Measurements from ENCODE around the gene CDK2.

DNA sequence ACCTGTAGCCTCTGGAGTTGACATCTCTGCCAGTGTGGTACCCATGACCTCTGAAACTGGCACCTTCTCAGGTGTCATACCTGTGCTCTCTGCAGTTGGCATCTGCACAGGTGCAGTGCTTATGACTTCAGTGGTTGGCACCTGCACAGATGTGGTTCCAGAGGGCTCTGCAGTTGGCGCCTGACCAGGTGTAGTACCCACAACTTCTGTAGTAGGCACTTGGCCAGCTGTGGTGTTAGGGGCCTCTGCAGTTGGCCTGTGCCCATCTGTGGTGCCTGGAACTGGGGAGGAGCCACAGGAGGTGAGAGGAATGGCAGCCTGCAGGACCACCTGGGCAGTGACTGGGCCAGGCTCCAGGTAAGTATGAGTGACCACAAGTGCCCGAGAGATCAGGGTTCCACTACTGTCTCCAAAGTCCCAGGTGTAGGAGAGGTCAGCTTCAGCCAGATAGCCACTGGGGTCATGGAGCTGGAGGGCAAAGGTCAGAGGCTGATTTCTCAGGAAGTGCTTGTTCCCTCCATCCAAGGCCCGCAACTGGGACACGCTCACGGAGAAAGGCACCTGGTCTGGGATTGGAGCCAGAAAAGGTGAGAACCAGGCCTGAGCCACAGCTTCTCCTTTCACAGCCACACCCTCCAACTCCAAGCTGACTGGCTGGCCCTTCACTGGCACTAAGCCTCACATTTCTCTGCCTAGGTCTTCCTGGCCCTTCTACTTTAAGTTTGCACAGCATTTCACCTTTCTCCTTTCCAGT, 9.3 kb upstream of the CDK2 start:
- TF ChIP-seq, protein P1, sequence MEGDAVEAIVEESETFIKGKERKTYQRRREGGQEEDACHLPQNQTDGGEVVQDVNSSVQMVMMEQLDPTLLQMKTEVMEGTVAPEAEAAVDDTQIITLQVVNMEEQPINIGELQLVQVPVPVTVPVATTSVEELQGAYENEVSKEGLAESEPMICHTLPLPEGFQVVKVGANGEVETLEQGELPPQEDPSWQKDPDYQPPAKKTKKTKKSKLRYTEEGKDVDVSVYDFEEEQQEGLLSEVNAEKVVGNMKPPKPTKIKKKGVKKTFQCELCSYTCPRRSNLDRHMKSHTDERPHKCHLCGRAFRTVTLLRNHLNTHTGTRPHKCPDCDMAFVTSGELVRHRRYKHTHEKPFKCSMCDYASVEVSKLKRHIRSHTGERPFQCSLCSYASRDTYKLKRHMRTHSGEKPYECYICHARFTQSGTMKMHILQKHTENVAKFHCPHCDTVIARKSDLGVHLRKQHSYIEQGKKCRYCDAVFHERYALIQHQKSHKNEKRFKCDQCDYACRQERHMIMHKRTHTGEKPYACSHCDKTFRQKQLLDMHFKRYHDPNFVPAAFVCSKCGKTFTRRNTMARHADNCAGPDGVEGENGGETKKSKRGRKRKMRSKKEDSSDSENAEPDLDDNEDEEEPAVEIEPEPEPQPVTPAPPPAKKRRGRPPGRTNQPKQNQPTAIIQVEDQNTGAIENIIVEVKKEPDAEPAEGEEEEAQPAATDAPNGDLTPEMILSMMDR (IDR thresholded peaks at IDR 0.05) = no peak
- TF ChIP-seq POLR2A (IDR thresholded peaks at IDR 0.05) = no peak

Data from lower leg skin (tissue), 3 donors.